DND-41 (cell line): ENCODE data around the gene KRT25.

Experiments
- EZH2 ChIP-seq: IDR thresholded peaks from 3 replicates; pipeline ENCODE4 v1.6.1; 2012; ENCODE audit warnings: borderline replicate concordance, low read depth, mild to moderate bottlenecking, moderate library complexity, low read length, inconsistent platforms; ENCODE audit not compliant: severe bottlenecking
- TF ChIP-seq, protein P1 (sequence below): IDR thresholded peaks from 2 replicates; pipeline ENCODE4 v1.5.1; 2012; ENCODE audit warnings: borderline replicate concordance, low read length, moderate library complexity, mild to moderate bottlenecking; ENCODE audit not compliant: poor library complexity, severe bottlenecking; ENCODE audit errors: extremely low read depth

DNA sequence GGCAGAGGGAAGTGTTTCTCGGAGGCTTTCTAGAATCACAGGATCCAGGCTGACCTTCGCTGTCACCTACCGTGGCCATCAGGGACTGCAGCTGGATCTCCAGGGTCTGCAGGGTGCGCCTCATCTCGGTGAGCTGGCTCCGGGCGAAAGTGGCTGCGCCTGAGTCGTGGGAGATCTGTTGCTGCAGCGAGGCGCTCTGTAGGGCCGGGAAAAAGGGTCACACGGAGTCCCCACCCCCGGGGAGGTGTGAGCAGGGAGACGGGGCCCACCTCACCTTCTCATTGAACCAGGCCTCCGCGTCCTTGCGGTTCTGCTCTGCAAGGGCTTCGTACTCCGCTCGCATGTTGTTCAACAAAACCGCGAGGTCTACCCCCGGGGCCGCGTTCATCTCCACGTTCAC lies 41.7 kb upstream of the KRT25 start:
- TF ChIP-seq, protein P1, sequence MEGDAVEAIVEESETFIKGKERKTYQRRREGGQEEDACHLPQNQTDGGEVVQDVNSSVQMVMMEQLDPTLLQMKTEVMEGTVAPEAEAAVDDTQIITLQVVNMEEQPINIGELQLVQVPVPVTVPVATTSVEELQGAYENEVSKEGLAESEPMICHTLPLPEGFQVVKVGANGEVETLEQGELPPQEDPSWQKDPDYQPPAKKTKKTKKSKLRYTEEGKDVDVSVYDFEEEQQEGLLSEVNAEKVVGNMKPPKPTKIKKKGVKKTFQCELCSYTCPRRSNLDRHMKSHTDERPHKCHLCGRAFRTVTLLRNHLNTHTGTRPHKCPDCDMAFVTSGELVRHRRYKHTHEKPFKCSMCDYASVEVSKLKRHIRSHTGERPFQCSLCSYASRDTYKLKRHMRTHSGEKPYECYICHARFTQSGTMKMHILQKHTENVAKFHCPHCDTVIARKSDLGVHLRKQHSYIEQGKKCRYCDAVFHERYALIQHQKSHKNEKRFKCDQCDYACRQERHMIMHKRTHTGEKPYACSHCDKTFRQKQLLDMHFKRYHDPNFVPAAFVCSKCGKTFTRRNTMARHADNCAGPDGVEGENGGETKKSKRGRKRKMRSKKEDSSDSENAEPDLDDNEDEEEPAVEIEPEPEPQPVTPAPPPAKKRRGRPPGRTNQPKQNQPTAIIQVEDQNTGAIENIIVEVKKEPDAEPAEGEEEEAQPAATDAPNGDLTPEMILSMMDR = no peak
- no peak for TF ChIP-seq EZH2
